ENCODE data around the gene SPTBN1. TPM values are rescaled to one million over a fixed set of nuclear protein-coding genes. Genes with fewer than 3 reads are reported as not detected.
A peak's percentile ranks its signal among the peaks of the same experiment; 100 is the strongest.

SPTBN1 gene
- total and polyA plus RNA-seq, 2 experiments from 2014 or later, result 122 to 341 TPM

- H3K4me2 ChIP-seq, result peak overlapping the region; percentile 28
- H3K9me3 ChIP-seq (ENCODE audit: low read depth), result no peaks in the 10 kb centered on the region
- H2AFZ ChIP-seq, result no peak overlapping the region
- no peak overlapping the region for H3K4me3 ChIP-seq
- peaks cover 28% of the 10 kb centered on the region for H3K4me1 ChIP-seq (ENCODE audit: insufficient read depth)
- H3K27ac ChIP-seq, result peak overlapping the region; percentile 23
- 76% methylated on average over 3 of the region's 3 CpGs for WGBS (ENCODE audit: low lambda C conversion rate, missing lambda C conversion rate)
- no peaks in the 10 kb centered on the region for H3K36me3 ChIP-seq (replicated peaks; ENCODE audit: insufficient read depth, low read depth)
- H3K27me3 ChIP-seq, result no peaks in the 10 kb centered on the region
- TF ChIP-seq EZH2phosphoT487 (IDR thresholded peaks at IDR 0.05; ENCODE audit: low read depth, severe bottlenecking, unreplicated experiment) (no peak), EZH2 (IDR thresholded peaks at IDR 0.05; ENCODE audit: borderline replicate concordance) (no peak)
- TF ChIP-seq, protein P1, sequence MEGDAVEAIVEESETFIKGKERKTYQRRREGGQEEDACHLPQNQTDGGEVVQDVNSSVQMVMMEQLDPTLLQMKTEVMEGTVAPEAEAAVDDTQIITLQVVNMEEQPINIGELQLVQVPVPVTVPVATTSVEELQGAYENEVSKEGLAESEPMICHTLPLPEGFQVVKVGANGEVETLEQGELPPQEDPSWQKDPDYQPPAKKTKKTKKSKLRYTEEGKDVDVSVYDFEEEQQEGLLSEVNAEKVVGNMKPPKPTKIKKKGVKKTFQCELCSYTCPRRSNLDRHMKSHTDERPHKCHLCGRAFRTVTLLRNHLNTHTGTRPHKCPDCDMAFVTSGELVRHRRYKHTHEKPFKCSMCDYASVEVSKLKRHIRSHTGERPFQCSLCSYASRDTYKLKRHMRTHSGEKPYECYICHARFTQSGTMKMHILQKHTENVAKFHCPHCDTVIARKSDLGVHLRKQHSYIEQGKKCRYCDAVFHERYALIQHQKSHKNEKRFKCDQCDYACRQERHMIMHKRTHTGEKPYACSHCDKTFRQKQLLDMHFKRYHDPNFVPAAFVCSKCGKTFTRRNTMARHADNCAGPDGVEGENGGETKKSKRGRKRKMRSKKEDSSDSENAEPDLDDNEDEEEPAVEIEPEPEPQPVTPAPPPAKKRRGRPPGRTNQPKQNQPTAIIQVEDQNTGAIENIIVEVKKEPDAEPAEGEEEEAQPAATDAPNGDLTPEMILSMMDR (IDR thresholded peaks at IDR 0.05; ENCODE audit: poor library complexity), result no peak
- peaks cover 97% of the 10 kb centered on the region for H4K20me1 ChIP-seq (ENCODE audit: insufficient read depth, poor library complexity, severe bottlenecking)
- no peak for DNase-seq (ENCODE audit: low spot score)
- no peaks in the 10 kb centered on the region for H3K9me2 ChIP-seq (replicated peaks; ENCODE audit: insufficient read depth)
- H3K79me2 ChIP-seq, result peaks cover 100% of the 10 kb centered on the region
Measured at GRCh38 chr2:54609647-54610046, 153.5 kb downstream of the SPTBN1 start.

DNA sequence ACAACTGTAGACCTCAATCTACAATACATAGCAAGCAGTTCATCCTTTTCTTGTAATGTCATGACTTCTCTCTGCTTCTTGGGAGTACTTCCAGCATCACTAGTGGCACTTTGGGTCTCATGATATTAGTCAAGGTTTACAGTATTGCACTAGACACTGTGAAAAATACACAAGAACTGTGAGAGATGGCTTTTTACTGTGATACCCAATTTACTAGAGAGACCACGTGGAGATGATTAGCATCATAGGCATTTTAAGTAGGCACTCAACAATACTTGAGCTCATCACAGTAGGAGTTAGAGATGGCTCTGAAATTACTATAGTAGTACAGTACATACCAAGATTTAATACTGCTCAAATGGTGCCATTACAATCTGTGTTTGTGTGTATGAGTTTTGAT is 154.6 kb downstream of the SPTBN1 start:
- no peak overlapping the region for H3K4me2 ChIP-seq
- peaks cover 100% of the 10 kb centered on the region for H3K79me2 ChIP-seq
- H3K27ac ChIP-seq, result no peak overlapping the region
- no peak overlapping the region for H2AFZ ChIP-seq
- no peak for DNase-seq (ENCODE audit: low spot score)
- H4K20me1 ChIP-seq (ENCODE audit: insufficient read depth, poor library complexity, severe bottlenecking), result peaks cover 95% of the 10 kb centered on the region
- TF ChIP-seq, protein P1 (IDR thresholded peaks at IDR 0.05; ENCODE audit: poor library complexity), result no peak
- TF ChIP-seq EZH2phosphoT487 (IDR thresholded peaks at IDR 0.05; ENCODE audit: low read depth, severe bottlenecking, unreplicated experiment) (no peak), EZH2 (IDR thresholded peaks at IDR 0.05; ENCODE audit: borderline replicate concordance) (no peak)
- WGBS (ENCODE audit: low lambda C conversion rate, missing lambda C conversion rate), result 61% methylated on average over 1 of the region's 1 CpG
- H3K36me3 ChIP-seq (replicated peaks; ENCODE audit: insufficient read depth, low read depth), result no peaks in the 10 kb centered on the region
- H3K4me3 ChIP-seq, result no peak overlapping the region
- H3K4me1 ChIP-seq (ENCODE audit: insufficient read depth), result peaks cover 24% of the 10 kb centered on the region
- no peaks in the 10 kb centered on the region for H3K27me3 ChIP-seq
- H3K9me3 ChIP-seq (ENCODE audit: low read depth), result no peaks in the 10 kb centered on the region
- no peaks in the 10 kb centered on the region for H3K9me2 ChIP-seq (replicated peaks; ENCODE audit: insufficient read depth)

GRCh38 chr2:54611830-54612545 is 155.9 kb downstream of the SPTBN1 start:
- H3K4me3 ChIP-seq, result no peak overlapping the region
- WGBS (ENCODE audit: low lambda C conversion rate, missing lambda C conversion rate), result 90% methylated on average over 14 of the region's 14 CpGs
- H3K36me3 ChIP-seq (replicated peaks; ENCODE audit: insufficient read depth, low read depth), result no peaks in the 10 kb centered on the region
- no peaks in the 10 kb centered on the region for H3K9me3 ChIP-seq (ENCODE audit: low read depth)
- DNase-seq (ENCODE audit: low spot score), result no peak
- no peak overlapping the region for H3K4me2 ChIP-seq
- no peaks in the 10 kb centered on the region for H3K27me3 ChIP-seq
- TF ChIP-seq, protein P1 (IDR thresholded peaks at IDR 0.05; ENCODE audit: poor library complexity), result no peak
- no peak for TF ChIP-seq EZH2 (IDR thresholded peaks at IDR 0.05; ENCODE audit: borderline replicate concordance)
- no peak for TF ChIP-seq EZH2phosphoT487 (IDR thresholded peaks at IDR 0.05; ENCODE audit: low read depth, severe bottlenecking, unreplicated experiment)
- H3K27ac ChIP-seq, result no peak overlapping the region
- no peaks in the 10 kb centered on the region for H3K9me2 ChIP-seq (replicated peaks; ENCODE audit: insufficient read depth)
- no peak overlapping the region for H2AFZ ChIP-seq
- peaks cover 85% of the 10 kb centered on the region for H4K20me1 ChIP-seq (ENCODE audit: insufficient read depth, poor library complexity, severe bottlenecking)
- peaks cover 100% of the 10 kb centered on the region for H3K79me2 ChIP-seq
- H3K4me1 ChIP-seq (ENCODE audit: insufficient read depth), result peaks cover 24% of the 10 kb centered on the region
